Activated CD4-positive, alpha-beta T cell treated with anti-CD3 and anti-CD28 coated beads, Interleukin-2, amount 50 U/mL, for 1 hour (primary cell): ENCODE data around the gene CARF.
"Not testable (repeated sequence)": the region's sequence is repeated elsewhere in the genome, so short reads cannot be mapped to it uniquely, and the experiment has no call there.

Experiments used
- DNase-seq: peaks from one replicate; pipeline ENCODE4 v3.0.0-alpha.2; 2020

CARF gene

GRCh38 chr2:202941771-202942170 lies 29.7 kb downstream of the CARF start:
- no peak for DNase-seq

GRCh38 chr2:202944408-202944807 lies 32.3 kb downstream of the CARF start:
- no peak for DNase-seq

- DNase-seq = no peak
These were observed 32.7 kb downstream of the CARF start for GRCh38 chr2:202944816-202945215.

- no peak for DNase-seq
These were observed 33.4 kb downstream of the CARF start for GRCh38 chr2:202945497-202945896.

- DNase-seq = not testable (repeated sequence)
These were observed 37.3 kb downstream of the CARF start for GRCh38 chr2:202949333-202949732.

GRCh38 chr2:202950592-202950991 lies 38.5 kb downstream of the CARF start:
- no peak for DNase-seq

- DNase-seq = no peak
These were observed 48.4 kb downstream of the CARF start for GRCh38 chr2:202960524-202960923.

- DNase-seq = no peak
These were observed 51.6 kb downstream of the CARF start for GRCh38 chr2:202963712-202964111.

GRCh38 chr2:202965810-202966460 lies 53.9 kb downstream of the CARF start:
- DNase-seq = no peak

GRCh38 chr2:202969404-202969803 lies 57.3 kb downstream of the CARF start:
- not testable (repeated sequence) for DNase-seq

GRCh38 chr2:202976809-202977208 lies 64.7 kb downstream of the CARF start:
- no peak for DNase-seq

GRCh38 chr2:202982779-202983491 lies 70.9 kb downstream of the CARF start:
- DNase-seq = no peak

GRCh38 chr2:202989749-202990148 lies 77.7 kb downstream of the CARF start:
- no peak for DNase-seq

GRCh38 chr2:202990501-202990900 lies 78.4 kb downstream of the CARF start:
- no peak for DNase-seq

- DNase-seq = not testable (repeated sequence)
These were observed 85.0 kb downstream of the CARF start for GRCh38 chr2:202997113-202997512.

- DNase-seq = no peak
These were observed 90.2 kb downstream of the CARF start for GRCh38 chr2:203002054-203002821.

- DNase-seq = no peak
These were observed 91.6 kb downstream of the CARF start for GRCh38 chr2:203003716-203004115.

GRCh38 chr2:203014456-203015199 lies 102.6 kb downstream of the CARF start, which contains the start of gene NBEAL1:
TSS of gene NBEAL1 (plus strand) at chr2:203014875. CDS start at chr2:203016385, 1,510 bp downstream.
- DNase-seq = peak; percentile 94

GRCh38 chr2:203016716-203017115 lies 104.6 kb downstream of the CARF start:
- no peak for DNase-seq

- DNase-seq = no peak
These were observed 106.1 kb downstream of the CARF start for GRCh38 chr2:203018181-203018580.

GRCh38 chr2:203019142-203019541 lies 107.1 kb downstream of the CARF start:
- DNase-seq = no peak

- no peak for DNase-seq
These were observed 109.9 kb downstream of the CARF start for GRCh38 chr2:203021991-203022390.

GRCh38 chr2:203022751-203023150 lies 110.7 kb downstream of the CARF start:
- DNase-seq = no peak
